GM12878 (cell line): ENCODE data around the gene TP63. TPM values are rescaled to one million over a fixed set of nuclear protein-coding genes. Genes with fewer than 3 reads are reported as not detected.

Source experiments
- ATAC-seq: fragments of 200-7000 bp; cut with Tn5 transposase; 3 replicates; pipeline ENCODE4 v1.9.1; 2020; ENCODE audit warnings: mild to moderate bottlenecking, moderate library complexity
- BruUV-seq: library from RNA; stranded (reverse); fragments of 400-500 nt; replicated peaks from 2 replicates; lab custom pipeline; 2021; lab: Mats Ljungman, UMichigan
- CTCF ChIA-PET: fragments of 300-600 bp; sonication (Branson Sonifier 250); formaldehyde crosslinking; extraction: SDS; loops from one replicate; lab custom pipeline; 2021; ENCODE audit warnings: inconsistent platforms; lab: Yijun Ruan, JAX
- POLR2A ChIA-PET: fragments of 350-600 bp; formaldehyde crosslinking; extraction: SDS; loops from one replicate; lab custom pipeline; 2021; ENCODE audit warnings: inconsistent platforms; lab: Charles Lee
- RAD21 ChIA-PET: fragments of 300-600 bp; sonication (Branson Sonifier 250); formaldehyde crosslinking; loops from one replicate; lab custom pipeline; 2023; ENCODE audit warnings: antibody characterized with exemption; ENCODE audit not compliant: unreplicated experiment; lab: Charles Lee
- SMC1A ChIA-PET: fragments of 300-600 bp; sonication (Branson Sonifier 250); formaldehyde crosslinking; loops from one replicate; lab custom pipeline; 2023; ENCODE audit not compliant: unreplicated experiment, uncharacterized antibody; lab: Charles Lee
- DNase-seq: peaks from one replicate; pipeline ENCODE4 v3.0.0-alpha.2; 2011; ENCODE audit warnings: low read depth, low spot score
- FAIRE-seq: peaks from 3 replicates; lab custom pipeline; 2011; peaks lifted over from hg19 to GRCh38; lab: Jason Lieb, UNC
- H2AFZ ChIP-seq: 2 replicates; pipeline ENCODE4 v1.6.0; 2011; ENCODE audit warnings: low read depth, low read length, control low read depth; ENCODE audit not compliant: control insufficient read depth
- H3K27ac ChIP-seq: 2 replicates; pipeline ENCODE4 v1.5.1; 2011; ENCODE audit warnings: control low read depth; ENCODE audit not compliant: control insufficient read depth, insufficient read depth
- H3K27me3 ChIP-seq, 2 experiments: replicated peaks in 1 of 2; 2 replicates each; pipeline versions ENCODE4 v1.6.0 to v1.6.1; 2011; ENCODE audit warnings: low read length in 1 of 2; ENCODE audit not compliant: control insufficient read depth in 2 of 2, insufficient read depth in 2 of 2
- H3K36me3 ChIP-seq, 2 experiments: 2 replicates each; pipeline ENCODE4 v1.5.1; 2011; ENCODE audit warnings: low read length in 1 of 2; ENCODE audit not compliant: control insufficient read depth in 2 of 2, insufficient read depth in 2 of 2
- H3K4me1 ChIP-seq: 2 replicates; pipeline ENCODE4 v1.6.1; 2011; ENCODE audit warnings: mild to moderate bottlenecking, low read length, moderate library complexity, mixed read lengths; ENCODE audit not compliant: control insufficient read depth, insufficient read depth
- H3K4me2 ChIP-seq: 2 replicates; pipeline ENCODE4 v1.6.0; 2011; ENCODE audit warnings: control low read depth; ENCODE audit not compliant: control insufficient read depth, insufficient read depth
- H3K4me3 ChIP-seq: fragments of 200-600 bp; sonication (generic); 2 replicates; pipeline ENCODE4 v1.5.1; 2016
- H3K79me2 ChIP-seq: 2 replicates; pipeline ENCODE4 v1.6.0; 2011; ENCODE audit warnings: low read length; ENCODE audit not compliant: control insufficient read depth, insufficient read depth
- H3K9ac ChIP-seq: 2 replicates; pipeline ENCODE4 v1.8.0; 2011; ENCODE audit warnings: low read length, control low read depth, mixed read lengths; ENCODE audit not compliant: control insufficient read depth, insufficient read depth
- H3K9me3 ChIP-seq: replicated peaks from 3 replicates; pipeline ENCODE4 v1.5.1; 2011; ENCODE audit warnings: mild to moderate bottlenecking, low read length; ENCODE audit not compliant: control insufficient read depth, insufficient read depth
- H4K20me1 ChIP-seq: 2 replicates; pipeline ENCODE4 v1.6.0; 2011; ENCODE audit not compliant: control insufficient read depth, insufficient read depth
- BRCA1 ChIP-seq: IDR thresholded peaks from 2 replicates; pipeline ENCODE4 v1.6.1; 2011; ENCODE audit warnings: low read depth, low read length, improper control_type of control experiment
- CBX5 ChIP-seq: sonication (generic); IDR thresholded peaks from 2 replicates; pipeline ENCODE4 v1.6.1; 2016; ENCODE audit warnings: low read depth, moderate library complexity, mild to moderate bottlenecking, inconsistent platforms
- CHD1 ChIP-seq: IDR thresholded peaks from 2 replicates; pipeline ENCODE4 v1.6.1; 2012; ENCODE audit warnings: low read depth, low read length, improper control_type of control experiment
- CHD4 ChIP-seq: fragments of 200-600 bp; sonication (generic); IDR thresholded peaks from 2 replicates; pipeline ENCODE4 v1.6.1; 2016; ENCODE audit warnings: mild to moderate bottlenecking
- CREM ChIP-seq: IDR thresholded peaks from 2 replicates; pipeline ENCODE4 v1.6.1; 2014; ENCODE audit warnings: antibody characterized with exemption, low read depth
- IKZF2 ChIP-seq, 2 experiments: fragments of 450-650 bp; IDR thresholded peaks; 2 replicates each; pipeline ENCODE4 v1.6.1; 2017; ENCODE audit warnings: mild to moderate bottlenecking in 2 of 2, moderate library complexity in 2 of 2
- IRF5 ChIP-seq: fragments of 450-650 bp; IDR thresholded peaks from 2 replicates; pipeline ENCODE4 v1.6.1; 2017; ENCODE audit warnings: borderline replicate concordance
- JUNB ChIP-seq: IDR thresholded peaks from 2 replicates; pipeline ENCODE4 v1.6.1; 2016; ENCODE audit warnings: antibody characterized with exemption, mild to moderate bottlenecking
- NFXL1 ChIP-seq: fragments of 450-650 bp; IDR thresholded peaks from 2 replicates; pipeline ENCODE4 v1.6.1; 2017; ENCODE audit warnings: antibody characterized with exemption, mild to moderate bottlenecking, borderline replicate concordance
- PML ChIP-seq: IDR thresholded peaks from 2 replicates; pipeline ENCODE4 v1.6.1; 2012; ENCODE audit warnings: low read length, inconsistent platforms
- POU2F2 ChIP-seq: IDR thresholded peaks from 3 replicates; pipeline ENCODE4 v1.6.1; 2011; ENCODE audit warnings: low read depth, mild to moderate bottlenecking, low read length, borderline replicate concordance
- PRDM15 ChIP-seq: fragments of 450-650 bp; formaldehyde crosslinking; IDR thresholded peaks from 2 replicates; pipeline ENCODE4 v1.4.0; 2020; ENCODE audit warnings: mild to moderate bottlenecking, moderate library complexity
- SIN3A ChIP-seq: IDR thresholded peaks from 2 replicates; pipeline ENCODE4 v1.6.1; 2012; ENCODE audit warnings: low read depth, low read length, improper control_type of control experiment
- SMC3 ChIP-seq: IDR thresholded peaks from 2 replicates; pipeline ENCODE4 v1.6.1; 2011; ENCODE audit warnings: low read length, improper control_type of control experiment, borderline replicate concordance
- YY1 ChIP-seq: IDR thresholded peaks from 2 replicates; pipeline ENCODE4 v1.6.1; 2011; ENCODE audit warnings: low read depth, mild to moderate bottlenecking, low read length
- ZSCAN29 ChIP-seq: fragments of 450-650 bp; IDR thresholded peaks from 2 replicates; pipeline ENCODE4 v1.6.1; 2017; ENCODE audit warnings: mild to moderate bottlenecking, moderate library complexity
- WGBS: methylation state at CpG from one replicate; pipeline ENCODE4 v1.1.6; 2016; ENCODE audit warnings: low lambda C conversion rate; ENCODE audit not compliant: insufficient replicate concordance, insufficient coverage; ENCODE audit errors: missing lambda C conversion rate; 5-methylcytosine and 5-hydroxymethylcytosine counted together
- in situ Hi-C: fragments of 300-500 bp; cut with MboI; formaldehyde crosslinking; loops from 9 replicates; pipeline ENCODE4 v1.14.3; 2018; ENCODE audit warnings: mixed read lengths
- intact Hi-C: fragments of 100-400 bp; cut with micrococcal nuclease; formaldehyde crosslinking; loops from one replicate; pipeline ENCODE4 v1.14.2; 2022; ENCODE audit not compliant: unreplicated experiment
- polyA plus RNA-seq, 11 experiments: library from polyadenylated mRNA; depleted of rRNA in 4 of 11; unstranded in 6 of 11; stranded (reverse) in 5 of 11; fragments of >200 nt; fragmentation: Nextera tagmentation in 4 of 11; fragmentation: Illumina TruSeq in 1 of 11; extraction: Ambion mirVana in 4 of 11; extraction: Trizol in 1 of 11; gene quantifications; 1 replicate in 1 of 11; 2 replicates in 10 of 11; pipeline versions ENCODE4 v1.2.1 to v1.2.3, GENCODE V29; 2011 to 2016; ENCODE audit warnings: inconsistent platforms in 2 of 11, missing spikeins in 2 of 11, low read depth in 1 of 11
- total RNA-seq, 4 experiments: library from RNA; depleted of rRNA in 3 of 4; stranded (reverse); fragments of >200 nt in 3 of 4; fragmentation: Illumina TruSeq in 1 of 4; extraction: Trizol in 1 of 4; gene quantifications; 2 replicates each; pipeline versions ENCODE4 v1.2.1 to v1.2.3, GENCODE V29; 2013 to 2021

Gene TP63
- total and polyA plus RNA-seq, 10 of the 15 experiments (the other 5 are each of a cell fraction or from before 2014, with no cell fraction given), result 1.4 to 10.8 (median 6.2) TPM

DNA sequence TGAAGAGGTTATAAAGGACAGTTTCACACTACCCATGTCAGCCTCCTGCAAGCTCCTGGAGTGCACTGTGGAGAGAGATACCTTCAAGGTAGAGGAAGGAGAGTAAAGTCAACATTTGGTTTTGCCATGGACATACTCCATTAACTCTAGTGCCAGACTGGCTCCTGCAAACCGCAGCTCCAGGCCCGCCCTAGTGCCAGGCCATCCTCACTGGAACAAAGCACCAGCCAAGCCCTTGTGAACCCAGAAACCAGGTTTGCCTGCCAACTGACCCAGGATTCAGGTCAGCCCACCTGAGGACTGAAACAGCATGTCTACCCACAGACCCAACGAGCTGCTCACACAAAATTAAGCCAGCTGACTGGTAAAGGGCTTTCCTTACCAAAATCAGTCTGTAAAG is 41.0 kb upstream of the TP63 start:
- CTCF ChIA-PET, result interaction anchor here (0.8 to 1.3 kb wide), 2 partner anchors 9 to 74 kb away, joined by 3 read pairs; no protein-coding TSS in a partner anchor

DNA sequence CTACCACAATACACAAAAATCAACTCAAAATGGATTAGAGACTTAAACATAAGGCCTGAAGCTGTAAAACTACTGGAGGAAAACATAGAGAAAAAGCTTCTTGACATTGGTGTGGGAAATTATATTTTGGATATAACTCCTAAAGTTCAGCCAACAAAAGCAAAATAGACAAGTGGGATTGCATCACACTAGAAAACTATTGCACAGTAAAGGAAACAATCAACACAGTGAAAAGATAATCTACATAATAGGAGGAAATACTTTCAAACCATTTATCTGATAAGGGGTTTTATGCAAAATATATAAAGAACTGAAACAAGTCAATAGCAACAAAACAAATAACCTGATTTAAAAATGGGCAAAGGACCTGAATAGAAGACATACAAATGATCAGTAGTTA is 37.6 kb upstream of the TP63 start:
- H4K20me1 ChIP-seq, result no peaks in the 10 kb centered on the region
- DNase-seq, result no peak
- H3K4me3 ChIP-seq, result no peak overlapping the region
- no peaks in the 10 kb centered on the region for H3K4me1 ChIP-seq
- no peak for FAIRE-seq
- H3K9ac ChIP-seq, result no peak overlapping the region
- no peak overlapping the region for H2AFZ ChIP-seq
- POLR2A ChIA-PET, result no interaction called here
- no peaks in the 10 kb centered on the region for H3K27me3 ChIP-seq
- no peak overlapping the region for H3K27ac ChIP-seq
- H3K79me2 ChIP-seq, result no peaks in the 10 kb centered on the region
- BruUV-seq, result no TSS peak
- H3K9me3 ChIP-seq, result no peaks in the 10 kb centered on the region; the same call in 1 of the 3 replicates
- in situ Hi-C loops (no loop called here), intact Hi-C loops (no loop called here)
- SMC1A ChIA-PET, result interaction anchor here (0.9 to 1.3 kb wide), 5 partner anchors 8 to 124 kb away, joined by 3 read pairs; no protein-coding TSS in a partner anchor
- RAD21 ChIA-PET, result interaction anchor here (1.9 kb wide), 1 partner anchor 81 kb away, joined by 6 read pairs; no protein-coding TSS in a partner anchor
- no peak for ATAC-seq
- CTCF ChIA-PET, result no interaction called here
- no peaks in the 10 kb centered on the region for H3K36me3 ChIP-seq
- no peak overlapping the region for H3K4me2 ChIP-seq
- TF ChIP-seq ZSCAN29 (no peak), CHD4 (no peak), PML (no peak), BRCA1 (no peak), IRF5 (no peak), PRDM15 (CRISPR knock-in tag) (no peak), CHD1 (no peak), SMC3 (no peak), IKZF2 (IDR thresholded peaks at IDR 0.05) (no peak), YY1 (no peak), JUNB (no peak), POU2F2 (no peak), CBX5 (no peak), SIN3A (no peak), NFXL1 (no peak)

More for the DNA sequence above, 41.0 kb upstream of the TP63 start:
- no peak overlapping the region for H2AFZ ChIP-seq
- H3K4me3 ChIP-seq, result no peak overlapping the region
- no peaks in the 10 kb centered on the region for H3K27me3 ChIP-seq
- peaks cover 18% of the 10 kb centered on the region for H3K4me1 ChIP-seq
- no peaks in the 10 kb centered on the region for H4K20me1 ChIP-seq
- in situ Hi-C loops (no loop called here), intact Hi-C loops (no loop called here)
- no peak for FAIRE-seq
- ChIA-PET RAD21 (interaction anchor here (1.0 kb wide), 1 partner anchor 78 kb away, joined by 4 read pairs; no protein-coding TSS in a partner anchor), POLR2A (no interaction called here), SMC1A (interaction anchor here (1.0 to 1.6 kb wide), 3 partner anchors 11 to 82 kb away, joined by 3 read pairs; no protein-coding TSS in a partner anchor)
- DNase-seq, result no peak
- no peaks in the 10 kb centered on the region for H3K79me2 ChIP-seq
- 82% methylated on average over 3 of the region's 3 CpGs for WGBS
- no peaks in the 10 kb centered on the region for H3K36me3 ChIP-seq
- no TSS peak for BruUV-seq
- H3K4me2 ChIP-seq, result no peak overlapping the region
- H3K9ac ChIP-seq, result no peak overlapping the region
- TF ChIP-seq CREM, result no peak
- no peak overlapping the region for H3K27ac ChIP-seq
- no peak for ATAC-seq
- H3K9me3 ChIP-seq, result no peaks in the 10 kb centered on the region; the same call in 1 of the 3 replicates
